ENCODE measurements around the gene FGF14.

Gene FGF14

GRCh38 chr13:102327119-102327617 lies 74.7 kb downstream of the FGF14 start:
- no peaks in the 10 kb centered on the region for H3K4me1 ChIP-seq (ENCODE audit: control insufficient read depth, insufficient read depth, low read length)
- TF ChIP-seq ZBTB26 (tag by site-specific recombination; optimal IDR thresholded peaks at IDR 0.05) (no peak), SP3 (tag by site-specific recombination; IDR thresholded peaks at IDR 0.05) (no peak), ZSCAN30 (tag by site-specific recombination; IDR thresholded peaks at IDR 0.05) (no peak), ZNF645 (tag by site-specific recombination; IDR thresholded peaks at IDR 0.05) (no peak), TCF7L2 (IDR thresholded peaks at IDR 0.05; ENCODE audit: borderline replicate concordance, low read depth, low read length) (no peak), ELK4 (IDR thresholded peaks at IDR 0.05; ENCODE audit: borderline replicate concordance, low read depth, low read length) (no peak), ZNF175 (tag by site-specific recombination; IDR thresholded peaks at IDR 0.05) (no peak), HIC1 (tag by site-specific recombination; IDR thresholded peaks at IDR 0.05) (no peak), PATZ1 (tag by site-specific recombination; IDR thresholded peaks at IDR 0.05) (no peak), SCRT1 (tag by site-specific recombination; IDR thresholded peaks at IDR 0.05; ENCODE audit: borderline replicate concordance) (no peak), ZNF114 (tag by site-specific recombination; IDR thresholded peaks at IDR 0.05) (no peak), GLI4 (tag by site-specific recombination; IDR thresholded peaks at IDR 0.05) (no peak), YY2 (tag by site-specific recombination; IDR thresholded peaks at IDR 0.05) (no peak), PBX3 (CRISPR knock-in tag; IDR thresholded peaks at IDR 0.05) (no peak), OVOL3 (tag by site-specific recombination; IDR thresholded peaks at IDR 0.05) (no peak), SETDB1 (IDR thresholded peaks at IDR 0.05; ENCODE audit: insufficient read length, low read length) (no peak), ZNF555 (tag by site-specific recombination; conservative IDR thresholded peaks at IDR 0.05) (no peak)
- ChIA-PET CTCF (no interaction called here), POLR2A (no interaction called here)
- no peaks in the 10 kb centered on the region for H3K36me3 ChIP-seq (ENCODE audit: control insufficient read depth in 2 of 2, insufficient read depth in 1 of 2, low read length in 2 of 2)
- no peak overlapping the region for H3K27ac ChIP-seq (ENCODE audit: extremely low read depth, low read depth, low read length)
- no peak overlapping the region for H3K4me3 ChIP-seq (ENCODE audit: low read depth, low read length)
- H3K9me3 ChIP-seq (ENCODE audit: control insufficient read depth, insufficient read depth, low read depth, low read length): no peaks in the 10 kb centered on the region
